Measurements from ENCODE around the gene MAP3K13.

DNA sequence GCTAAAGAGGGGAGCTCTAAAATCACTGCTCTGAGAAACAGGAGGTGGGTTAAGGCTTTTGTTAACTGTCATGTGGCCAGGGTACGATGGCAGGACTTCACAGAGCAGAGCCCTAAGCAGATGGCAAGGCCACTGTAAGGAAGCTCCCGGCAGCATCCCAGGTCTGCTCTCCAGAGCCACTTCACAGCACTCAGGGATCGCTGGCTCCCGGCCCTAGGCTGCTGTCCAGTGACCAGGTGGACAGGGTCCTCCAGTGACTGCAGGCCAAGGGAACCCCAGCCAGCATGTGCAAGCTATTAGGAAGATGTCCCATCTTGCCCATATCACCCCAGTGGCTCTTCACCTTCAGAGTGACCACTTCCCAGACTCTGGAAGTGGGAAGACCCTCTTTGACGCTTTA is 125.5 kb downstream of the MAP3K13 start:
- TF ChIP-seq, protein P1, sequence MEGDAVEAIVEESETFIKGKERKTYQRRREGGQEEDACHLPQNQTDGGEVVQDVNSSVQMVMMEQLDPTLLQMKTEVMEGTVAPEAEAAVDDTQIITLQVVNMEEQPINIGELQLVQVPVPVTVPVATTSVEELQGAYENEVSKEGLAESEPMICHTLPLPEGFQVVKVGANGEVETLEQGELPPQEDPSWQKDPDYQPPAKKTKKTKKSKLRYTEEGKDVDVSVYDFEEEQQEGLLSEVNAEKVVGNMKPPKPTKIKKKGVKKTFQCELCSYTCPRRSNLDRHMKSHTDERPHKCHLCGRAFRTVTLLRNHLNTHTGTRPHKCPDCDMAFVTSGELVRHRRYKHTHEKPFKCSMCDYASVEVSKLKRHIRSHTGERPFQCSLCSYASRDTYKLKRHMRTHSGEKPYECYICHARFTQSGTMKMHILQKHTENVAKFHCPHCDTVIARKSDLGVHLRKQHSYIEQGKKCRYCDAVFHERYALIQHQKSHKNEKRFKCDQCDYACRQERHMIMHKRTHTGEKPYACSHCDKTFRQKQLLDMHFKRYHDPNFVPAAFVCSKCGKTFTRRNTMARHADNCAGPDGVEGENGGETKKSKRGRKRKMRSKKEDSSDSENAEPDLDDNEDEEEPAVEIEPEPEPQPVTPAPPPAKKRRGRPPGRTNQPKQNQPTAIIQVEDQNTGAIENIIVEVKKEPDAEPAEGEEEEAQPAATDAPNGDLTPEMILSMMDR (IDR thresholded peaks at IDR 0.05), result no peak
- TF ChIP-seq ZFX (IDR thresholded peaks at IDR 0.05; ENCODE audit: borderline replicate concordance), result no peak

All from 22Rv1 (cell line).